NCI-H748 treated with DMSO at 0.1 percent for 48 hours (cell line): Measurements from ENCODE around the gene TLE2.
"Not testable (repeated sequence)": the region's sequence is repeated elsewhere in the genome, so short reads cannot be mapped to it uniquely, and the experiment has no call there.

Source experiments
- DNase-seq: peaks from one replicate; lab custom pipeline; 2025; lab: John Stamatoyannopoulos, UW

The TLE2 gene

DNA sequence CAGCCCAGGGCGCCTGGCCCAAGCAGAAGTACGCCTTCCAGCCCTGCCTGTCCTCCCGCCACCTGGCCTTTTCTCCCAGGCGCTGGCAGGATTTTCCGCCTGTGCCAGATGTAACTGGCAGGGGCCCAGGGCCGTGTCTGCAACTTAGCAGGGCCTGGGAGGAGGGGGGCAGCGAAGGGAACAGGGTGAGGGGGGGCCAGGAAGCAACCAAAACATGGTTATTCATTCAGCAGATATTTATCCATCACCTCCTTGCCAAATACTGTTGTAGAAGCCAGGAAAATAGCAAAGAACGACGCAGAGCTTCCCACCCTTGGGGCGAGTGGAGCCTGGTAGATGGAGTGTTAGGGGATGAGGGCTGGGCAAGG lies 46.1 kb downstream of the TLE2 start:
- no peak for DNase-seq

DNA sequence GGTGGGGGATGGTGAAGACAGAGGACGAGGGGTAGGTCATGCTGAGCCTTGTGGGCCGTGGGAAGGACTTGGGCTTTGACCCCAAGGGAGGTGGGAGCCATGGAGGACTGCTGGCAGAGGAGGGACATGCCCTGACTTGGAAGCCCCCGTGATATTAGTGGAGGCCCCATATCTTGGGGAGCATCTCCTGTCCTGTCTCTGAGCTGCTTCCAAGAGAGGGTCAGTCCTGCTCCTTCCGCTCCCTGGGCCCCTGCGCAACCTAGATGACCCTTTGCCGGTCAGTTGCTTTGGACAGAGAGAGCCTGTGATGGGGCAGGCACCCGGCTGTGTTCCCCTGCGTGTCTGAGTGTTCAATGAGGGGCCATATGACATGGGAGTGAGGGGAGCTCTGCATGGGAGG lies 46.5 kb downstream of the TLE2 start:
- no peak for DNase-seq

DNA sequence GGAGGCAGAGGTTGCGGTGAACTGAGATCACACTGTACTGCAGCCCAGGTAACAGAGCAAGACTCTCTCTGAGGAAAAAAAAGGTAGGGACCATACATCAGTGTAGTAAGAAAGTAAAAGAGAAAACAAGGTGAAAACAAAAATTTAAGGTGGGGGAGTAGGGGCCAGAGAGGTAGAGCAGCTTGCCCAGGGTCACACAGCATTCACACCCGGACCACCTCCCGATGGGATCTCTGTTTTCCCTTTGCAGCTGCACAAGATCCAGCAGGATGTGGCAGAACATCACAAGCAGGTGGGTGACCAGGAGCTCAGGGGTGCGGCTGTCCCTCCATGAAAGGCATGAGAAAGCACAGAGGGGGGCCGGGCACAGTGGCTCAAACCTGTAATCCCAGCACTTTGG lies 47.2 kb downstream of the TLE2 start:
- no peak for DNase-seq

DNA sequence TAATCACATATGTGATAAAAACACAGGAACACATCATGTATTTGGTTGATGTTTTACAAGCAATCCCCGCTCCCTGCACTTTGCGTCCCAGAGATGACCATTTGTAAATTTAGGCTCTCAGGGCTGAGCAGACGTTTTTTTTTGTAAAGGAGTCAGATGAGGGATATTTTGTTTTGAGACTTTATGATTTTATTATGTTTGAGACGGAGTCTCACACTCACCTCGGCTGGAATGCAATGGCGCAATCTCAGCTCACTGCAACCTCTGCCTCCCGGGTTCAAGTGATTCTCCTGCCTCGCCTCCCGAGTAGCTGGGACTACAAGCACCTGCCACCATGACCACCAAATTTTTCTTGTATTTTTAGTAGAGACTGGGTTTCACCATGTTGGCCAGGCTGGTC lies 50.3 kb downstream of the TLE2 start:
- DNase-seq: no peak

DNA sequence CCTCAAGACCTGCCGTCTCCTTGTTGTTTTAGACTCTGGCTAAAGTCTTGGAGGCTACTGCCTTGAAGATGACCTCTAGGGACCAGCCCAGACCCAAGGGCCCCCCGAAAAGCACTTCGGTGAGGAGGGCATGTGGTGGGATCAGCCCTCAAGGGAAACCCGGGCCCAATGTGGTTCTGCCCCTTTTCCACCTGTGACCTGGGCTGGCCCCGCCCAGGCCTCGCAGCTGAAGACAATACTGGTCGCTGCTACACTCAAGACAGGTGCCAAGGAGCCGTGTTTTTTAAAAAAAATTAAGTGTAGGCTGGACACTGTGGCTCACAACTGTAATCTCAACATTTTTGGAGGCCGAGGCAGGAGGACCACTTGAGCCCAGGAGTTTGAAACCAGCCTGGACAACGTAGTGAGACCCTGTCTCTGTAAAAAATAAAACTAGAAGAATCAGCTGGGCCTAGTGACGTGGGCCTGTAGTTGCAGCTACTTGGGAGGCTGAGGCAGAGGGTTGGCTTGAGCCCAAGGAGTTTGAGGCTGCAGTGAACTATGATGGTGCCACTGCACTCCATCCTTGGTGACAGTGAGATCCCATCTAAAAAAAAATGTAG lies 50.8 kb downstream of the TLE2 start:
- DNase-seq: no peak

DNA sequence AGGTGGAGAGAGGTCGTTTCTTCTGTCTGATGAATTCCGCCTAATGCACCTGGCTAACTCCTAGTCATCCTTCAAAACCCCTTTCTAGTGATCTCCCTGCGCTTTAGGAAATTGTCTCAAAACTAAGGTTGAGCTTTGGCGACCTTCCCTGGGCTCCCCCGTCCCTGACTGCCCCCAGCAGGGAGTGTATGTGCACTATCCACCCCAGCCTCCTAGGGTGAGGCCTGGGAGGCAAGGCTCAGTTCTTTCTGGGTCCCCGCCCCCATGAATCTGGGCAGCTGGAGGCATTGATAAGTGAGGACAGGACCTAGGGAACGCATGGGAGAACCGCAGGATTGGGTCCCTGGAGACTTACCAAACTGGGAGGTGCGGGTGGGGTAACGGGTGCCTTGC lies 51.3 kb downstream of the TLE2 start:
- no peak for DNase-seq

DNA sequence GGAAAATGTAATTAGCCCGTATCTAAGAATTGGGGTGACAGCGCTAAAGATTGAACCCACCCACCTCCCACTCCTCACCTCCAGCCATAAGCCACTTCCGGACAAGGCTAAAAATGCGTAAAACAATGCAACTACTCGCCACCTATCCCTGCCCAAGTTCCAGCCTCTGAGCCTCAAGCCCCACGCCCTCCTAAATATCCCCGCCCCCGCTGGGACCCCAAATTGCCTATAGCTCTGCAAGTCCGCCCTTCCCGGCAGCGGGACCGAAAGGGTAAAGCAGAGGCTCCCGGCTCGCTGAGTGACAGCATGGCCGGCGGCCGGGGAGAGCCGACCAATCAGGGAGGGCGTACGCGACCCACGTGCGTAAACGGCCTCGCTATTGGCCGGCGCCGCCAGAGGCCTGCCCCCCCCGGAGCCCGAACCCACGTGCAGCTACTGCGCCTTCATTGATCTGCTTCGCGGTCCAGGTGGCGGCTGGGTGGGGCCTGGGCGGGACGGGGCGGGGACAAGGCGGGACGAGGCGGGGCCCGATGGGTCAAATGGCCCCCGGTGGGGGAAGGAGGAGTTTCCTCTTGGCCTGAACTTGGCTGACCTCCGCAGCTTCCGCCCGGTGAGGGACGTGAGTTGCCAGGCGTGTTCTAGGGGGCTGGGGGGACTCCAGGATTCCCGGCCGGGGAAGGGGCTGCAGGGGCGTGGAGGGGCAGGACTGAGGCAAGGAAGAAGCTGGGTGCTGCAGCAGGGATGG lies 51.9 kb downstream of the TLE2 start, which contains the start of gene TLE6:
TSS of gene TLE6 (plus strand) at position 564 of the 745 bp plus-strand sequence. CDS start 670 bp downstream, outside the sequence.
- DNase-seq: peak; percentile 65

DNA sequence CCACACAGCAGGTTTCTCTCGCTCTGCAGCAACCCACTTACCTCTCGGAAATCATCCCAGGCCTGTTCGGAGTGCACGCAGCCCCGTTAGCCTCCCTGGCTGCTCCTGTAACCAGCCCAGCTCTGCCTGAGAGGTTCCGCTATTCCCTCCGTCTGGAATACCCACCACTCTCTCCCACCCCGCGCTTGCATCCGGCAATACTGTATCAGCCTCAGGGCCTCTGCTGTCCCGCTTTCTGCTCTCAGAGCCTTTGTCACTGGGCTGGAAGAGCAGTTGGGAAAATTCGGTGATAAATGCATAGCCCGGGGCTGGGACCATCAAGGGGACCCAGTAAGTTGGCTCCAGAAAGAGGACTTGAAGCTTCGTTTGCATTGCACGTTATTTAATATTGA lies 52.5 kb downstream of the TLE2 start:
- DNase-seq: no peak

DNA sequence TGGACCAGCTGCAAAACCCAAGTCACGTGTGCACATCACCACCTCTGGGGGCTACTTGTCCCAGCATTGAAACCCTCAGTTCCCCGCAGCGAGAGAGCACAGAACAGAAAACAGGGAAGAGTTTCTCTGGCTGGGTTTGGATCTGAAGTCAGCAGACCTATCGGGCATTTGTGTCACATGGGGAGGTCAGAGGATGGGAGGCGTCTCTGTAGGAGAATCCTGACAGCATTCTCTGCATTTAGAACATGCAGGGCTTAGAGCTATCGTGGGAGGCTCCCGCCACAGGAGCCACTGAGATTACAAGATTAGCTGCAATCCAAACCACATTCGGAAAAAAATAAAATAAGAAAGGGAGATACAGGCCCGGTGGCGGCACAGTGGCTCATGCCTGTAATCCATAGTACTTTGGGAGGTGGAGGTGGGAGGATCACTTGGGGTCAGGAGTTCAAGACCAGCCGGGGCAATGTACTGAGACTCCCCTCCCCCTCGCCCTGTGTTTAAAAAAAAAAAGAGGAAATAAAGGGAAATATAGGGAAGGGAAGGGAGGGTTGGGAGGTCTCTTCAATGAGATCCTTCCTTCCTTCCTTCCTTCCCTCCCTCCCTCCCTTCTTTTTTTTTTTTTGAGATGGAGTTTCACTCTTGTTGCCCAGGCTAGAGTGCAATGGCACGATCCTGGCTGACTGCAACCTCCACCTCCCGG lies 54.6 kb downstream of the TLE2 start:
- DNase-seq: no peak

DNA sequence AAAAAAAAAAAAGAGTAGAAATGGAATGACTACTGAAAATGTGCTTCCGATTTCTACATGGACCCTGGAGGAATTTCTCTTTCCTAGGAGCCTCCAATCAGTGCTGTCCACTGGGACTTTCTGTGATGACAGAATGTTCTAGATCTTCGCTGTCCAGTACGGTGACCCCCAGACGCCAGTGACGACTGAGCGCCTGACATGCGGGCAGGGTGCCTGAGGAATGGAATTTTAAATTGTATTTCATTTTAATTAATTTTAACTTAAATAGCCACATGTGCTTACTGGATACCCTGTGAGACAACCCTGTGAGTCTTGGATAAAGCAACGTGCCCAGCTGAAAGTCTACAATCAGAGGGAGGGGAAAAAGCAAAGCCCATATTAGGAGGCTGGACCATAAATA lies 55.9 kb downstream of the TLE2 start:
- DNase-seq: no peak

DNA sequence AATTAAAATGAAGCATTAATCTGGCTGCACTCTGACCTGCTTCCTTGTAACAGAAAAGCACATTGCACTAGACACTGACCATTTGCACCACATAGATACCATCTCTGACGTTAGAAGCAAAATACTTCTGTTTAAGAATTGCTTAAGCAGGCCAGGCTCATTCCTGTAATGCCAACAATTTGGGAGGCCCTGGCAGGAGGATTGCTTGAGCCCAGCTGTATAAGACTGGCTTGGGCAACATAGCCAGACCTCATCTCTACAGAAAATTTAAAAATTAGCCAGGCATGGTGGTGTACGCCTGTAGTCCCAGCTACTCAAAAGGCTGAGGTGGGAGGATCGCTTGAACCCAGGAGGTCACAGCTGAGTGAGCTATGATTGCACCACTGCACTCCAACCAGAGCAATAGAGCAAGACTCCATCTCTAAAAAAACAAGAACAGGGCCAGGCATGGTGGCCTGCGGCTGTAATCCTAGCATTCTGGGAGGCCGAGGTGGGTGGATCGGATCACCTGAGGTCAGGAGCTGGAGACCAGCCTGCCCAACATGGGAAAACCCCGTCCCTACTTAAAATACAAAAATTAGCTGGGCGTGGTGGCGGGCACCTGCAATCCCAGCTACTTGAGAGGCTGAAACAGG lies 58.8 kb downstream of the TLE2 start:
- DNase-seq: no peak

DNA sequence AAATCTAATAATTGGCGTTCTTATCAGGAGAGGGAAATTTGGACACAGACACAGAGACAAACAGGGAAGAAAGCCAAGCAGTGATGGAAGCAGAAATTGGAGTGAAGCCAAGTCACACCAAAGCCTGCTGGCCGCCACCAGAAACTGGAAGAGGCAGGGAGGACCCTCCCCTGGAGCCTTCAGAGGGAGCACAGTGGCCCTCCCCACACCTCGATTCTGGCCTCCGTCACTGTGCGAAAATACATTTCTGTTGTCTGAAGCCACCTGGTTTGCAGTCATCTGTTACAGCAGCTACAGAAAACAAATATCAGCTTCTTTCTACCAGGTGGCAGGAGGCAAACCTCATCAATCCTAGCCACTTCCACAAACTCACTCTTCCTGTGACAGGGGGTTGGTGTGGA lies 60.0 kb downstream of the TLE2 start:
- DNase-seq: peak; percentile 0

DNA sequence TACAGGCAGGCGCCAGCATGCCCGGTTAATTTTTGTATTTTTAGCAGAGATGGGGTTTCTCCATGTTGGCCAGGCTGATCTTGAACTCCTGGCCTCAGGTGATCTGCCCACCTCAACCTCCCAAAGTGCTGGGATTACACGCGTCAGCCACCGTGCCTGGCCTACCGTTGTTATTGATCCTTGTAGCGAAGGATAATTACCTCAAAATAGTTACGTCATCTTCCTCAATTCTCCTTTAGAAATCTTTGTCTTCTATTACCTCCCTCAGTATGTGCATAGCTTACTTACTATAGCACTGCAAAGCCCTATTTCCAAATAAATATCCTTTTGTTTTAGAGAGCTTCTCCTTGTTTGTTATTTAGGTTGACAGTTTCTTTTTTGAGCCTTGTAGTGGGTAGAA lies 61.1 kb downstream of the TLE2 start:
- no peak for DNase-seq

DNA sequence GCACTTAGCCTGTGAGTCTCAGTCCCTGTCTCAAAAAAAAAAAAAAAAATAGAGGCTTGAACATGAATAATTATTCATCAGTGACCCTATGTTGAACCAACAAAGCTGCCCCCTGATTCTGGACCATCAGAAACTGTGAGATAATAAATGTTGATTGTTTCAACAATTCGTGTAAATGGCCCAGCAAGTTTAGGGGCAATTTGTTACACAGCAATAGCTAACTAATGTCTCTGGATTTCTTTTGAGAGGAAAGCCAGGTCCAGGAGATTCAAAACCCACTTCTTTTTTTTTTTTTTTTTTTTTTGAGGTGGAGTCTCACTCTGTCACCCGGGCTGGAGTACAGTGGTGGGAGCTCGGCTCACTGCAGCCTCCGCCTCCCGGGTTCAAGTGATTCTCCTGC lies 64.2 kb downstream of the TLE2 start:
- no peak for DNase-seq

DNA sequence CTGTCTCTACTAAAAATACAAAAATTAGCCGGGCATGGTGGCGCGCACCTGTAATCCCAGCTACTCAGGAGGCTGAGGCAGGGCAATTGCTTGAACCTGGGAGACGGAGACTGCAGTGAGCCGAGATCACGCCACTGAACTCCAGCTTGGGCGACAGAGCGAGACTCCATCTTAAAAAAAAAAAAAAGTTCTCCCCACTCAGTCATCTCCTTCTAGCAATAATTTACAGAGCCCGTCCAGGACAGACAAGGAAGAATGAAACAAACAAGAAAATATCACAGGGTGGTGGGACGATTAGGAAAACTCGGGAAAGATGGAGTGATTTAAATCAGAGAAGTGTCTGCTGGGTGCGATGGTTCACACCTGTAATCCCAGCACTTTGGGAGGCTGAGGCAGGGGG lies 65.4 kb downstream of the TLE2 start:
- DNase-seq: not testable (repeated sequence)

DNA sequence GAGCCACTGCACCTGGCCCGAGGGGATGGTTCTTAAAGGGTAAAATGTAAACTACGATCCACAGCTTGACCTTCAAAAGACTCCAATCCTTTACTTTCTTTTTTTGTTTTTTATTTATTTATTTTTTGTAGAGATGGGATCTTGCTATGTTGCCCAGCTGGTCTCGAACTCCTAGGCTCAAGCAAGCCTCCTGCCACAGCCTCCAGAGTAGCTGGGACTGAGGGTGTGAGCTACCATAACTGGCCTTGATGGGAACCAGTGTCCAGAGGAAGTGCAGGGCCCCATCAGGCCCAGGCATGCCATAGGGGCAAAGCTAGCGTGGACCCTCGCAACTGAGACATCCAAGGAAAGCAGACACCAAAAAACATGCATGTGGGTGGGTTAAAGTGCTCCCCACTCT lies 66.0 kb downstream of the TLE2 start:
- no peak for DNase-seq

DNA sequence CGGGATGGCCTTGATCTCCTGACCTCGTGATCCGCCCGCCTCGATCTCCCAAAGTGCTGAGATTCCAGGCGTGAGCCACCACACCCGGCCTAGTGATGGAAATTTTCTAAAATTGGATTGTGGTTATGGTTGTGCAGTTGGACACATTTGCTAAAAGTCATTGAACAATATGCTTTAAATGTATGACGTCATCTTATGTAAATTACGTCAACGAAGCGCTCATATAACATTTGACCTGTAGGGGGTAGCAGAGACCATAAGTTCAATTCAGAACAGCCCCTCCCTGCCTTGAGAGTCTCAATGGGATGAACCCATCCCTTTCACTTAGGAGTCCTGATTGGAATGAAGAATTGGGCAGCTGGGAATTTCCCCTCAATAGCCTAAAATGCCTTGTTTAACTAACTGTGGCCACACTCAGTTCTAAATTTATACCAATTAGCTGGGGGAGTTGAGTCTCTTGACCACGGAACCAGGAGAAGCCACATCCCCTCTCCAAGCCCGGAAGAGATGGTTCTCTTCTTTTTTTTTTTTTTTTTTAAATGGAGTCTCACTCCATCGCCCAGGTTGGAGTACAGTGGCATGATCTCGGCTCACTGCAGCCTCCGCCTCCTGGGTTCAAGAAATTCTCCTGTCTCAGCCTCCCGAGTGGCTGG lies 66.9 kb downstream of the TLE2 start:
- peak; percentile 53 for DNase-seq

DNA sequence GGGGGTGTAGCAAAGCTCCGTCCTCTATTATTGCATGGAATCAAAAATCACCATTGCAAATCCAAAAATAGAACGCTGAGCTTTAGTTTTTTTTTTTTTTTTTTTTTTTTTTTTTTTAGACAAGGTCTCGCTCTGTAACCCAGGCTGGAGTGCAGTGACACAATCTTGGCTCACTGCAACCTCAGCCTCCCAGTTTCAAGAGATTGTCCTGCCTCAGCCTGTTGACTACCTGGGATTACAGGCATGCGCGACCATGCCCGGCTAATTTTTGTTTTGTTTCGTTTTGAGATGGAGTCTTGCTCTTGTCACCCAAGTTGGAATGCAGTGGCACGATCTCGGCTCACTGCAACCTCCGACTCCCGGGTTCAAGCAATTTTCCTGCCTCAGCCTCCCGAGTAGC lies 69.0 kb downstream of the TLE2 start:
- no peak for DNase-seq

DNA sequence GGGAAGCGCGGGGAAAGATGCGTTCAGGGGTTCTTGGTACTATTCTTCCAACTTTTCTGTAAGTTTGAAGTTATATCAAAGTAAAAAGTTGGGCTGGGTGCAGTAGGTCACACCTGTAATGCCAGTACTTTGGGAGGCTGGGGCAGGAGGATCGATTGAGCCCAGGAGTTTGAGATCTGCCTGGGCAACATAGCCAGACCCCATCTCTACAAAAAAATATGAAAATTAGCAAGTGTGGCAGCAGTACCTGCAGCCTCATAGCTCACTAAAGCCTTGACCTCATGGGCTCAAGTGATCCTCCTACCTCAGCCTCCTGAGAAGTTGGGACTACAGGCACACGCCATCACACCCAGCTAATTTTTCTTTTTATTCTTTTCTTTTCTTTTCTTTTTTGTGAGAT lies 71.9 kb downstream of the TLE2 start:
- DNase-seq: no peak

DNA sequence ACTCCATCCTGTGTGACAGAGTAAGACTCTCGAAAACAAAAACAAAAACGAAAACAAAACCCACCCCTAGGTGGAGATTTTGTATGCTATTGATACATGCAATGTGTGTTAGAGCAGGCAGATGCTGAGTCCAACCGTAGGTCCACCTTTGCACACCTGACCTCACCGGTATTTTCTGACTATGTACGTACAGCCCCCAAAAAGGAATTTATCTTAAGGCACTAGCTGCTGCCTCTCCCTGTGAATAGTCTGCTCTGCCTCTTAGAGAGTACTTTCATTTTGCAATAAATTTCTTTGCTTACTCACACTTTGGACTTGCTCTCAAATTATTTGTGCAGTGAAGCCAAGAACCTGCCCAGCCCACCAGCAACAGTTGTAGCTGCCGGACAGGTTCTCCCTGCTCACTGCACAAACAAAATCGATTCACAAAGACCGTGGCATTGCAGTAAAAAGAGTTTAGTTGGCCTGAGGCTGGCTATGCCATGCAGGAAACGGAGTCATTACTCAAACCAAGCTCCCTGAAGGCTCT lies 76.1 kb downstream of the TLE2 start:
- no peak for DNase-seq

DNA sequence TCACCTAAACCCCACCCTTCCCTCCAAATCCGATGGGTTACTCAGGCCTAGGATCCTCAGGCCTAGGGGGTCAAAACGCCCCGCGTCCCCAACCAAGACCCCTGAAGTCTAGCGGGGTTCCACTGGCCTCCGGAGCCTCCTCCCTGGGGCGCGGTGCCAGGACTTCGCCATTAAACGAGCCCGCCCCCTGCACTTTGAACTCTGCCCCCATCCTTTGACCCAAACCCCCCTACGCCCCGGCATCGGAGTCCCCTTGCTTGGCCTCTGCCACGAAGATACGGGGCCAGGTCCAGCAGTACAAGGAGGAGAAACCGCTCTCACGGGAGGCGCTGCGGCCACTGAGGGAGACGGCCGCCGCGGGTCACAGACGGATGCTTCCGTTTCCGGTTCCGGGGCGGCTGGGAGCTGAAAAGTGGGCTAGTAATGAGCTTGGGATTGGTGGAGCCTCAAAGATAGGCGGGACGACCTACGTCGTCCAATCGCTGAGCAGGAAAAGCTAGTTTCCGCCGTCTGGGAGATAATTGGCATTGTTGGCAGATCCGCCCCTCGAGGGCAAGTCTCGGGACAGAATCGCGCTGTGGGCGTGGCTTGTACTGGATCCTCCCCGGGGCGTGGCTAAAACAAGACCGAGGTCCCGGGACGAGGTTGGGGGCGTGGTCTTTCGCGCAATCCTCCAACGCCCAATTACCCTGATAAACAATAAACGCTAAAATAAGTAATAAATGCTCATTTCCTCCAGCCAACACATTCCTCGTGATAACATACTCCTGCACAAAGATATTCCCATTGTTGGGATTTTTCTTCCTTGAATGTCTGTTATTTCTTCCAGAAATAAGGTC lies 78.6 kb downstream of the TLE2 start:
- peak; percentile 88 for DNase-seq
